ENCODE data around the gene C14orf119.

C14orf119 gene

DNA sequence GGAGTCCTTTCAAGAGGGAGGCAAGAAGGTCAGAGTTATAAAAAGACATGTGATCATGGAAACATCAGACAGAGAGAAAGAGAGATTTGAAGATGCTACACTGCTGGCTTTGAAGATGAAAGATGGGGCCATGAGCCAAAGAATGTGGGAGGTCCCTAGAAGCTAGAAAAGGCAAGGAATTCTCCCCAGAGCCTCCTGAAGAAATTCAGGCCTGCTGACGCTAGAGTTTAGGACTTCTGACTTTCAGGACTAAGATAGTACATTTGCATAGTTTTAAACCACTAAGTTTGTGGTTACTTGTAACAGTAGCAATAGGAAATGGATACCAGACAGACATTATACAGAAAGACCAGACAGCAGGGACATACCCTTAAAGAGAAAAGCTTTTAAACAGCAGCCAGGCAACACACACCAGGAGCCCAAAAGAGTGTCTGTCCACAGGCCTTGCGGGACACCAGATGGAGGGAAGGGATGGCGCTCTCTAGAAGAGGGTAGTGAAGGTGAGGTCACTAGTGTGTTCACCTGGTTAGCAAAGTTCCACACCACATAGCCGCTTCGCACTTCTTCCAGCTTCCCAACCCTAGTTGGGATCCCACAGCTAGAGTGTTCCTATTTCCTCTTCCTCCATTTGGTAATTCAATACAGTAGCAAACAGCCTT, 53.4 kb downstream of the C14orf119 start:
- DNase-seq (ENCODE audit: low read depth in 2 of 2) = no peak

GRCh38 chr14:23149745-23150144, 54.4 kb downstream of the C14orf119 start:
- DNase-seq (ENCODE audit: low read depth in 2 of 2) = no peak
